GM18858 (cell line): ENCODE data around the gene TEAD1.

Experiments used
- ATAC-seq: cut with Tn5 transposase; IDR thresholded peaks from one replicate; pipeline ENCODE4 v1.9.1; 2021; ENCODE audit not compliant: unreplicated experiment

The TEAD1 gene

DNA sequence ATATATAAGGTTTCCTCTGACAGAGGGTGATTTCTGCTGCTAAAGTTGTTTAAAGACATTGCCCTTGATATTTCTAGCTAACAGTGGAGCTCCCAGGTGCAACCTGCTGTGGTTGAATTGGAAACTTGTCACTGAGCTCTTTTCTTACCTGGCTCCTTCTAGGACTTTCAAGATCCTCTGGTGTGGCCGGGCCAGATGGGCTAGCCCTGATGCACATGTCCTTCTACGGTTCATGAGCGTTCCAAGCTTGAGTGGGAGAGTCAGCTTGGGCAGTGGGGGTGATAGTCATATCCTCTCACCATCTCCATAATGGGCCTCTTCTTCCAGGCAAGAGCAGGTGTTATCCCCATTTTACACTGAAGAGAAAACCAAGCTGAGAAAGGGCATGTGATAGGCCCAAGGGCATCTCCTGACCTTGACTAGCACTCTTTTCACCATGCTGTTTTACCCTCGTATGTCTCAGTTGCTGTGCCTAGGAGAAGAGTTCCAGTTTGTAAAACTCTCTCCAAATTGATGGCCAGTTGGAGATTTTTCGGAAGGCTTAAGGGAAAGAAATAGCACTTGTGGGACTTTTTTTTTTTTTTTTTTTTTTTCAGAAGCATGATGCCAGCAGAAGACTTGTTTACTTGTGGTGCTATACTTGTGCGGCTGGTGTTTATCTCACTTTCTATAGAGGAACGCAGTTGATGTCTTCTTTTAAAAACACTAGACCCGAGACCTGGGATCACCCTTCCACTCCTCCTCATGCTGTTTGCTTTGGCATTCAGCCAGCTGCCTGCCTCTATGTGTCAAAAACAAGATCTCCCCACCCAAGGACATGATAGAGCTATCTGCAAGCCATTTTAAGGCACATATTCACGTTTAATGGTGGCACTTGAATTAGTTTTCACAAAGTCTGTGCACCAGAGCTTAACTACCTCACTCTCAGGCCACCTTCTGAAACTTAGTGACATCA is 32.6 kb downstream of the TEAD1 start:
- no peak for ATAC-seq

DNA sequence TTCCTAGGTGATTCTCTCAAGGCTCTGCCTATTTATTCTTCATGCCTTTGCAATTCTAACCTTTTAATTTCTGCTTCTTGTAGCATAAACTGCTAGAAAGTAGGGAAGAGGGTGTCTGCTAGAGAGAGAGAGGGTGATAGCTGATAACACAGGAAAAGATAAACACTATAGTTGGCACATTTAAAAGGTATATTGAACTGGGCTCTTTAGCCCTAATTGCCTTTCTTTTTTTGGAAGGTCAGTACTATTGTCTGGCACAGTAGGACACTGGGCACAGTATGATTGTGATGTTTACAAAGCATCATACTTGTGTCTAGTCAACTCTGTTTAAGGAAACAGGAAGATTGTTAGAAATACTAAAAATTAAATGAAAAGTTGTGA is 33.3 kb downstream of the TEAD1 start:
- ATAC-seq: no peak

DNA sequence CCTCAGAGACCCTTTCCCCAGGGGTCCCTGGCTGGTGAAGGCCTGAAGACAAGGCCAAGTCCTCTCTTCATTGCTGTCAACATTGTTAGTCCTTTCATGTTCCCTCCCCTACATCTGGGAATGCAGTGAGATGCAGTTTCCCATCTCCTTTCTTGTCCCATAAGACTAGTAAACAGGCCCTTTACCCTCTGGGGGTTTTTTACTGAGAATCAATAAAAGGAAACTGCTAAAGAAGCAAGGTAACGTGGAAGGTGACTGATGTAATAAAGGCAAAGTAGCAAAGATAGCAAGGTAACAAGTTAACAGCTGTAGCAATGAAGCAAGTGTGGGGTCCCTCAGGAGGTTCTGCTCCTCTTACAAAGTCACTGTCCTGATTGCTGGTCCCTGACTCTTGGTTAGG is 37.3 kb downstream of the TEAD1 start:
- no peak for ATAC-seq

DNA sequence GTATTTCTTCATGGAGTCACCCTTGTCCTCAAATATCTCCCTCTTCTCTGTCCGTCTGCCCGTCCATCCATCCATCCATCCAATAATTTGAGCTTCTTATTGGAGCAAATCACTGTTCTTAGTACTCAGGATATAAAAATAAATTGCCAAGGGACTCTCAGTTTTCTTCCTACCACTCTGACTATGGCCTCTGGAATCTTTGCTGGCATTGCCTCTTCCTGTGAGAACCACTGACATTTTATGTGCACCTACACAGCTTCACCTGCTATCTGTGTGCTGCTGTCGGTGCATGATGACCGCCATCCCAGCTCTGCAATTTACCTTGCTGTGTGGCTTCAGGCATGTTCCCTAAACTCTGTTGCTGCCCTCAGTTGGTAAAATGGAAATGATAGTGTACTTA is 37.9 kb downstream of the TEAD1 start:
- ATAC-seq: no peak

DNA sequence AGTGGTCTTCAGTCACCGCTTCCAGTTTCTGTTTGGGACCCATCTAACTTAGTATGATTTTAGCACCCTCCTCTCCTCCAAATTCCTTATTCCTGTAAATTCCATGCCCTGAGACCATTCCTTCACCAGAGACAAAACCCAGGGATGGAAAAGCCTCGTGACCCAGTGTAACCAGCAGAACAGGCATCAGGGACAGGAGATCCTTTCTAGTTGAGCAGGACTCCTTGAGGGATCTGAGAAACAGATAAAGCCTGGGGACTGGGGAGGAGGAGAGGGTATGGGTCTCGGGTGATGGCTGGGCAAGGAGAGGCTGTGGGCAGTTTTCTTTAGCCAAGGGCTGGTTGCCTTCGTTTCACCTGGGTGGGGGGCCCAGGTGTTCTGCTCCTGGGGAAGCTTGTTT is 40.9 kb downstream of the TEAD1 start:
- no peak for ATAC-seq

DNA sequence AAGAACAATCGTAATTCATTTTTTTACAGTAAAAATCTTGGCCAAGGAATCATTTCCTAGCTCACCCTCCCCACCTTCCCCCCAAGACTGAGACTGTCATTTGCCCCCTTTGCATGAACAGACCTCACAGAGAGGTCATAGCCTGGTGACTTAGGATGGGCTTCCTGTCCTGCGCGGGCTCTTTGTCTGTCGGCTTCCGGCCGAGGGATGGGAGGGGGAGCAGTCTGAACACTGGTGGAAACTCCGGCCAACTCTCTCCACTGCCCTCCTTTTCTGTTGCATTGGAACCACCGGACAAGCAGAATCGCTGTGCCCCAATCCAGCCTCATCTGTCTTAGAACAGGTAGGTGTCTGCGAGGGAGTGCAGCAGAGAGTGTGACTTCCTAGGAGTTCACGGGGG is 41.7 kb downstream of the TEAD1 start:
- ATAC-seq: no peak

DNA sequence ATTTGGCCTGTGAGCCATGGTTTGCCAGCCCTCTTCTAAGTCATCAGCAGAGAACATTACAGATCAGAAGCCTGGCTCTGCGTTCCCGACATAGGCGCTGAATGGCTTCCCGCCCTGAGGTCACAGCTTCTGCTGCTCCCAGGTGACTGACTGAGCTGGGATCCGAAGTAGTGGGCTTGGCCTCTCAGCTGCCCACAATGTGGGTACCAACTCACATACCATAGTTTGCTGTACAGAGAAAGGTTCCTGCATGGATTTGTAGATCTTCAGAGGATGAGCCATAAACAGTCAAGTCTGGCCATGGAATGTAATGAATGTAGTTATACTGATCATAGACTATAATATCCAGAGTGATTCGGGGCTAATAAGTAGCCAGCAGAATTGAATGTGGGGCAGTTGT is 42.6 kb downstream of the TEAD1 start:
- no peak for ATAC-seq

DNA sequence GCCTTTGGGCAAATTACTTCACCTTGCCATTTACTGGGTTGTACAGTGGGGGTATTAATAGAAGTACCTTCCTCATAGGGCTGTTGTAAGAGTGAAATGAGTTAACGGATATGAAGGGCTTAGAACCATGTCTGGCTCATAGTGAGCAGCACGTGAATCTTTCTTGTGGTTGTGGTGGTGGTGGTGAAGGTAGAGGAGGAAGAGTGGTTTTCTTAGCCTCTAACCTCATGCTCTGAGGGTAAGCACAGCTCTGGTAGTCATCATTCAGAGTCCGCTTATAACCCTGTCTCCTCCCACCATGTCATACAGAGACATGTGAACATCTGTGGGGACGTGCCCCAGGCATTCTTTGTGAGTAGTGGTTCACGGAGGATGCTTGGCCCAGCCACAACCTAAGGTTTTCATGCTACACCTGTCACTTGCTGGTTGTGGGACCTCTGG is 43.6 kb downstream of the TEAD1 start:
- peak; percentile 73 for ATAC-seq

DNA sequence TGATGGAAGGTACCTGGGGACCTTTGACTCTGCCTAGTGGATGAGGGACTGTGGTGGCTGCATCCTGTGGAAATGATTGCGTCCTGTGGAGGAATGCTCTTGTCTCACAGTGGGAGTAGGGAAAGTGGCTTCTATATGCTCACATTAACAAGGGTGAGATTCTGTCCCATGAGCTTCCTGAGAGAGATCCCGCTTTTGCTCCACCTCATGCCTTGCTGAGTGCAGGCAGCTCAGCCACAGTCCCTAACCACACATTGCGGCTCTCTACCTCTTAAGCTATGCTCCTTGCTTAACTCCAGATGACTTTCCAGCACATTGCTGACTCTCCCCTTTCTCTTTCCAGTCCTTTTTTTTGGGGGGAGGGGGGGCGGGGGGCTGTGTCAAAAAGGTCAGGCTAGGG is 45.0 kb downstream of the TEAD1 start:
- ATAC-seq: no peak

DNA sequence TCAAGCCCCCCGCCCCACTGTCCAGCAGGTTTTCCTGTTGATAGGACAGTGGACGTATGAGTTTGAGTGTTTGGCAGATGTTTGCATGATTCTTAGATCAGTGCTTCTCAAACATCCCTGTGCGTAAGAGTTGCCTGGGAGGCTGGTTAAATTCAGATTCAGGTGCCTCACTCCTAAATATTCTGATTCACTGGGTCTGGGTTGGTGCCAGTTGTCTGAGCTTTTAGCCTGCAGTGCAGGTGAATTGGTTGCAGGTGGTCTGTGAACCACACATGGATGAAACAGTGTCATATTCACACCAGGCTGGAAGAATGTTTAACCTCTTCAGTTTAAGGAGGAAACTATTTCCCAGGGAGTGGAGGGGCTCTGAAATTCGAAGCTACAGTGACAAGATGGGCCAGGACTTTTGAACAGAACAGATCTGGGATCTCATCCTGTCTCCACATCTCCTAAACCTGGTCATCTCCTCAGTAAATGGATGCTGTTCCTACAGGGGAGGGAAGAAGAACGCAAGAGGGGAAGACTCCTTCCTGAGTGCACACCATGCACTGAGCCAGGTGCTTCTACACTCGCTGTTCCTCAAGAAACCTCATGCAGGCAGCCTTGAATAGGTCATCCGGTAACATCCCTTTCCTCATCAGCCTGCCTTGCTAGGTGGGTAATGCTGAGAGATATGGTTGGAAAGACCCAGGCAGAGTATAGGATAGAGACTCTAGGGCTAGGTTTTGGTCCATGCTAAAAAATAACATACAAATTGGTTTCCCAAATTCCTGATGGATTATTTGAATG is 47.8 kb downstream of the TEAD1 start:
- no peak for ATAC-seq

DNA sequence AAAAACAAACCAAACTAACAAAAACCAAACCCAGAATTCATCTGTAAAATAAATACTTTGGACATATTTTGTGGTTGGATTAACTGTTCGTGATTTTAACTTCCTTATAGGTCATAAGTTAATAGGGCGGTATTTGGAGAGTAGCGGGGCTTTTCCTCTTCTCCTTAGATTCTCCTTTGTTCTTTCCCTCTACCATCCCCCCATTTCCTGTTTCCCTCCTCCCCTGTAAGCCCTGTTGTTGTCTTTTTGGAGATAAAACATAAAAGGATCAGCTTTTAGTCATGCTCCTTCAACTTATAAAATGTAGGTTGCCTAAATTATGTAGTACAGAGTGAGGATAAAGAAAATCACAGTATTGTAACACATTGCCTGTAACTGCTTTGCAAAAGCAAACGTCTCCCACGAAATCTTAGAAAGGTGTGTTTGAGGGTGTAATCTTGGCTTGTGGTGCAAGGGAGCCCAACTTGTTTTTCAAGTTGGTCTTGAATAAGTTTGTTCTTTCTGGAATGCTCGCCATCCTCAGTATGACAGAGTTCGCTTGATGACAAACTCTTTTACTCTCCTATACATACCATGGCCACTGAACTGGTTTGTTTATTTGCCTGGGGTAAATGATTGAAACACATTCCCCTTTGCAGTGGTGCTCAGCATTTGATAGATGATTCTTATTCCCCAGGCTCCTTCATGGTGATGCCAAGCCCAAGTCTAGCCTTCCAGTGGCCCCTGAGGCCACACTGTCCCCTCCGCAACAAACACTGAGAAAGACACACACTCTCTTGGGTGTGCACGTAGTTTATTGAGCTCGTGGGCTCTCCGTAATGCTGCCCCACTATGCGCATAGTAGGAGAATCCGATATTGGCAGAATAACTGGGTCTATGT is 49.4 kb downstream of the TEAD1 start:
- no peak for ATAC-seq

DNA sequence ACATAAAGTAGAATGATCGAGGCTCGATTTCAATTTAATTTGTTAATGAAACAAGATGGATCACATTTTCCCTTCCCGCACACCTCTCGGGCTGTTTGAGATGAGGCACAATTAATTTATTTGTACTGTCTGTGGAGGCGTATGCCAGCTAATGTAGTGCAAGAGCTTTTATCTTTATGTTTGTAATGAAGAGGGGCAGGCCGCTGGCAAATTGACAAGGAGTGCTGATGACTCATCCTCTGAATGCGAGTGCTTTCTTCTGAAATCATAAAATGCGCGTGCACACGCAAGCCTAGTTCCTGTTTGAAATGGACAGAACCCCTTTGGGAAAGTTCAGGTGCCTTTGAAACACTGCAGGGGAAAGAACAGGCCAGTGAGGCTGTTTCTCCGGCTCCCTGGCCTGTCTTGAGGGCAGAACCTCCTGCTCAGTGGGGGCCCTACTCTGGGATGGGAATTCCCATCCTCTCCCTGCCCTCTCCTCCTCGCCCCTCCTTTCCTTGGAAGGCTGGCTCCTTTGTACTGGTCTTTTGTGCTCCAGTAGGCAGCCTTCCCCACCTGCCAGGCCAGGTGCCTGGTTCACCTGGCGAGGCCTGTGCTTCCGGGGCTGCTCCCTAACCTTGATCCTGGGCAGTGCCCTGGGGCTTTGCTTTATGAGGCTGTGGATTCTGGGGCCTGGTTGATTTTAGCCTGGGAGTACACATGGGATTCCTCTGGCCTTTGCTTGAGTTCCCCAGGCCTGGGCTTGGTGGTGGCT is 50.3 kb downstream of the TEAD1 start:
- ATAC-seq: no peak

DNA sequence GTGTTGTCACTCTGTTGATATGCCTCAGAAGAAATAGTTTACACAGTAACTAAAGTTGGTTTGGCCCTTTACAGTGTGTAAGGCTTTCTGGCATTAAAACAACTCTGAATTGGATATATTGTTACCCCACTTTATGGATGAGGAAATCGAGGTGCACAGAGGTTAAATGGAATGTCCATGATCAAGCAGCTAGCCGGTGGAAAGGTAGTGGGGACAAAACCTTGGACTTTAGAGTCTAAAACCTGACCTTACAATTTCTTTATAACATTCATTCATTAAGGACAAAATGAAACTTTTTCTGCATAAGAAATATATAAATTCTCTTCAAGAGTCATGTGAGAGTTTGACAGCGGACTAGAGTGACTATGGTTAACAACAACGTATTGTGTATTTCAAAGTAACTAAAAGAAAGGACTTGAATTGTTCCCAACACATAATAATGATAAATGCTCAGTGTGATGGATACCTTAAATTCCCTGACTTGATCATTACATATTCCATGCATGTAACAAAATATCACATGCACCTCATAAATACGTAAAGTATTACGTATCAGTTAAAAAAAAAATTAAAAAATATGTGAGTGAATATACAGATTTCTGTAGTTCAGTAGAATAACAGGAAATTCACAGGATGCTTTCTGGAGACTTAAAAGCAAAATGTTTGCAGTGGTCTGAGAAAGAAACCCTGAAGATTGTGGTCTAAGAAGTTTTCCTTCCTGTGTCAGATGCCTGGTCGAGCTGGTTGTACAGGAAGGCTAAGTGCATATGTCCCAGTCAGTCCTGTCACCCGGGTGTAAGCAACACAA is 51.0 kb downstream of the TEAD1 start:
- ATAC-seq: no peak

DNA sequence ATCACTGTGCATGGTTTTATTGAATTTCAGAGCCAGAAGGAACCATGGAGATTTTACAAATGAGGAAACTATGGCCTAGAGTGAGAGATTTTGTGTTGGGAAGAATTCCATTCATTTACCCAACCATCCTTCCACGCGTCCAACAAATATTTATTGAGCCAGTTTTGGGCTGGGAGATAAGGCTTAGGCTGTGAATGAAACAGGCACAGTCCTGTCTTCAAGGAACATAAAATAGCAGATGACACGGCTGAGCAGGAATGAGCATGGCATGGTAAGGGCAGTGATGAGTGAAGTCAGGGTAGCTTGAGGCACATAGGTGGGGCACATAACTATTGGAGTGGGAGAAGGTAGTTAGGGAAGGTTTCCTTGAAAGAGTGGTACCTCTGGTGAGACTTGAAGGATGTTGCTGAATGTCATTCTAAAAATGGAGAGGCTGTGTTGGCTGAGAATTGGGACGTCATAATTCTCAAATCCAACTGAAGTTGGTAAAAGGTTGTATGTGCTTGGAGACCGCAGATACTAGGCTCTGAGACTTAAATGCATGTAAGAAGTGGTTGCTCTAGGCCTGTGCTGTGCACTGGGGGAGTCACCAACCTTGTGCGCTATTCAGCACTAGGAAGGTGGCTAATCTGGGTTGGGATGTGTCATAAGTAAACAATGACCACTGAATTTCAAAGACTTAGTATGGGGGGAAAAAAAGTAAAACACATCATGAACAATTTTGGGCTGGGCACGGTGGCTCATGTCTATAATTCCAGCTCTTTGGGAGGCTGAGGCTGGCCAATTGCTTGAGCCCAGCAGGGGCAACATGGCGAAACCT is 51.9 kb downstream of the TEAD1 start:
- no peak for ATAC-seq

DNA sequence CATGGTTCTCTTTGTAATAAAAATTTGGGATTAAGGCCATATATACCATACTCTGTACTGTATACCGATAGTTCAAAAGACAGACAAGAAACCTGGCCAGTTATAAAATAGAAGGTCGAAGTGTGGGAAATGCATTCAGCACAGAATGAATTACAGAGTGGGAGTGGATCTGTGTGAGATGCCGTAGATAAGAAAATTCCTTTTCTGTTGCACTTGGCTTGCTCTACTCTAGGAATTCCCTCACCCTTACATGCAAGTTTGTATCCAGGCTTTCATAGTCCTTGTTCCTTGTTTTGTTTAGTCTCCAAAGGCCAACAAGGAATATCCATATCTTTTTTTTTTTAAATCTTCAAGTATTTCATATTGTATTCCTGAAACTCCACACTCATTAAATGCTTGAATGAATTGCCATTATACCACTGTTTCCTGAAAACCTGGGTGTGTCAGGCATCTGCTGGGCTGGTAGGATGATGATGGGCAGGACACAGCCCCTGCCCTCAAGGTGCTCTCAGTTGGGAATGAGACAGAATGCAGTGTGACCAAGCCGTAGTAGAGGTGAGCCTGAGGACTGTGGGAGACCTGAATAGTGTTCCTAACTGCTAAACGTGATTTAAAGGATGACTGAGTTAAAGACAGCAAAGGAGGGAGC is 53.5 kb downstream of the TEAD1 start:
- no peak for ATAC-seq

DNA sequence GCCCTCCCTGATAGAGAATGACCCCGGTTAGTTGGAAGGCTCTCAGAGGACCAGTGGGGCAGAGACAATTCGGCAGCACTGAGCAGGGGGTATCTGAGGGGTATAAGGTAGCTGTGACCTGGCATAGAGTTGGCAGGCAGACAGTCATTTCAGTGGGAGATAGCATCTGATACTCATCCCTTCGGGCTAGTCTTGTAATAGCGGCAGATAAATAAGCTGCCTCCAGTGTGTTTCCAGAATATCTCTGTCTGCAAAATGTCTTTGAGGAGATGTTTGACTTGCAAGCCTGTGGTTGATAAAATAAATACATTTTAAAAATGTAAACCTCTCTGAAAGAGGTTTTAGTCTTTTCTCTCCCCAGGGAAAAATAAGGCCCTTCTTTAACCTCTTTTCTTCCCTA is 54.2 kb downstream of the TEAD1 start:
- no peak for ATAC-seq

DNA sequence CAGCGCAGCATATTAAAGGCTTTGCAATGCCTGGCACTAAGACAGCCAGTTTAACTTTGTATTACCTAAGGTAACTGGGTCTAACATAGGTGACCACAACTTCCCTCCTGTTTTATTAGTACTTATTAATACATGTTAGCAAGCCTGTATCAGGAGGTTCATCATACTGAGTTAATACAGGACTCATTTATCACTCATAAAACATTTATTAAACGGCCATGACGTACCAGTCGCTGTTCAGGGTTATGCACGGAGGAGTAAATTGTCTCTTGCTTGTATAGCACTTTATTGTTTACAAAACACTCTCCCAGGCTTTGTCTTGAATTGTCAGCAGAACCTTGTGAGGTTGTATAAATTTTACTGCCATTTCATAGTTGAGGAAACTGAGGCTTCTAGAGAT is 55.7 kb downstream of the TEAD1 start:
- no peak for ATAC-seq

DNA sequence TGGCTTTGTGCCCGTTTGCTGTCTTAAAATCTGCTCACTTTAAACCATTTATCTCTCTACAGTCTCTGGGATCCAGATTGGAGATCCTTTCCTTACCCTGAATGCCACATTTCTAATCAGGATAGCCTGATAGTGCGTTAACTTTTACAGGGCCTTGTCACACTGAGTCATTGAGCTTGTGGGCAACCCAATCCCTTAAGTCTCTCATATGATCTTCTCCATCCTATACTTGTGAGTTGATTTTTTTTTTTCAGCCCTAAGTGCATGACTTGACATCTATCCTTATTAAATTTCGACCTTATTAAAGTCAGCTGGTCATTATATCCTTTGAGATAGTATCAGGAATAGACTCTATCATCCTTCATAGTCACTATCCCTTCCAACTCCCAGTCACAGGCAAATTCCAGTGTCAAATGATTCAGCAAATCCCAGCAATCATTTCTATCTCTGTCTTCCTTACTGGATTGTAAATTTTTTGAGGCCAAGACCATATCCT is 57.7 kb downstream of the TEAD1 start:
- ATAC-seq: no peak
